Measurements from ENCODE around the gene LDLRAD1.
"Not testable (repeated sequence)": the region's sequence is repeated elsewhere in the genome, so short reads cannot be mapped to it uniquely, and the experiment has no call there.

The LDLRAD1 gene

DNA sequence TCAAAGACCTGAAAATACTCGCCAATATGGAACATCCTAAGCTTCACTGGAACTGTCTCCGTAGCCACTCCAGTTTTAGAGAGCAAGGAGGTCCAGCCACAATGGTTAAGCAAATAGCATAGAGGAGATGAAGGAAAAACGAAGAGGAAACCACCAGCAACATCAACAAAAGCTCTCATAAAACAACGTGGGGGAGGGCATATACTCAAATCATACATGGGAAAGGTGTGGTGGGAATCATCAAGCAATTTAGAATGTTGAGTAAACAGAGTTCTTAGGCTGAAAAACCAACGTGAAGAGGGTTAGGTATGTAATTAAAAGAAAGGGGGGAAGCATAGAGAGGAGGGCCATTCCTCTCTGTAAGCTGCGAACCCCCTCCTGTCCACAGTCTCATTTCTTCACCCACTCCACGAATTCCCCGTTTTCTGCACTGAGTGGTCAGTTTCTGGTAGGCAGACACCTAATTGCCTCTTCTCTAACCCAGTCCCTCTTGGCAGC lies 34.0 kb upstream of the LDLRAD1 start:
- H3K4me3 ChIP-seq (ENCODE audit: low read length), result peak overlapping the region; percentile 99
- no peak for DNase-seq (ENCODE audit: low read depth)
- TF ChIP-seq, protein P1, sequence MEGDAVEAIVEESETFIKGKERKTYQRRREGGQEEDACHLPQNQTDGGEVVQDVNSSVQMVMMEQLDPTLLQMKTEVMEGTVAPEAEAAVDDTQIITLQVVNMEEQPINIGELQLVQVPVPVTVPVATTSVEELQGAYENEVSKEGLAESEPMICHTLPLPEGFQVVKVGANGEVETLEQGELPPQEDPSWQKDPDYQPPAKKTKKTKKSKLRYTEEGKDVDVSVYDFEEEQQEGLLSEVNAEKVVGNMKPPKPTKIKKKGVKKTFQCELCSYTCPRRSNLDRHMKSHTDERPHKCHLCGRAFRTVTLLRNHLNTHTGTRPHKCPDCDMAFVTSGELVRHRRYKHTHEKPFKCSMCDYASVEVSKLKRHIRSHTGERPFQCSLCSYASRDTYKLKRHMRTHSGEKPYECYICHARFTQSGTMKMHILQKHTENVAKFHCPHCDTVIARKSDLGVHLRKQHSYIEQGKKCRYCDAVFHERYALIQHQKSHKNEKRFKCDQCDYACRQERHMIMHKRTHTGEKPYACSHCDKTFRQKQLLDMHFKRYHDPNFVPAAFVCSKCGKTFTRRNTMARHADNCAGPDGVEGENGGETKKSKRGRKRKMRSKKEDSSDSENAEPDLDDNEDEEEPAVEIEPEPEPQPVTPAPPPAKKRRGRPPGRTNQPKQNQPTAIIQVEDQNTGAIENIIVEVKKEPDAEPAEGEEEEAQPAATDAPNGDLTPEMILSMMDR (conservative IDR thresholded peaks at IDR 0.05; ENCODE audit: low read depth, low read length), result no peak

DNA sequence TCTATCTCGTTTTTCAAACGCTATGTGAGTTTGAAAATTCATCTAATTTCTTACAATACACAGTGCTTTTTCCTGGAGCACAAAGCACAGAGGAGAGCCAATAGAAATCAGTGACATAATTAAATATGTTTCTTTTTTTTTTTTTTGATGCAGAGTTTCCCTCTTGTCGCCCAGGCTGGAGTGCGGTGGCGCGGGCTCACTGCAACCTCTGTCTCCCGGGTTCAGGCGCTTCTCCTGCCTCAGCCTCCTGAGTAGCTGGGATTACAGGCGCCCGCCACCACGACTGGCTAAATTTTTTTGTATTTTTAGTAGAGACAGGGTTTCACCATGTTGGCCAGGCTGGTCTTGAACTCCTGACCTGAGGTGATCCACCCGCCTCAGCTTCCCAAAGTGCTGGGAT lies 32.4 kb upstream of the LDLRAD1 start:
- DNase-seq (ENCODE audit: low read depth), result not testable (repeated sequence)

DNA sequence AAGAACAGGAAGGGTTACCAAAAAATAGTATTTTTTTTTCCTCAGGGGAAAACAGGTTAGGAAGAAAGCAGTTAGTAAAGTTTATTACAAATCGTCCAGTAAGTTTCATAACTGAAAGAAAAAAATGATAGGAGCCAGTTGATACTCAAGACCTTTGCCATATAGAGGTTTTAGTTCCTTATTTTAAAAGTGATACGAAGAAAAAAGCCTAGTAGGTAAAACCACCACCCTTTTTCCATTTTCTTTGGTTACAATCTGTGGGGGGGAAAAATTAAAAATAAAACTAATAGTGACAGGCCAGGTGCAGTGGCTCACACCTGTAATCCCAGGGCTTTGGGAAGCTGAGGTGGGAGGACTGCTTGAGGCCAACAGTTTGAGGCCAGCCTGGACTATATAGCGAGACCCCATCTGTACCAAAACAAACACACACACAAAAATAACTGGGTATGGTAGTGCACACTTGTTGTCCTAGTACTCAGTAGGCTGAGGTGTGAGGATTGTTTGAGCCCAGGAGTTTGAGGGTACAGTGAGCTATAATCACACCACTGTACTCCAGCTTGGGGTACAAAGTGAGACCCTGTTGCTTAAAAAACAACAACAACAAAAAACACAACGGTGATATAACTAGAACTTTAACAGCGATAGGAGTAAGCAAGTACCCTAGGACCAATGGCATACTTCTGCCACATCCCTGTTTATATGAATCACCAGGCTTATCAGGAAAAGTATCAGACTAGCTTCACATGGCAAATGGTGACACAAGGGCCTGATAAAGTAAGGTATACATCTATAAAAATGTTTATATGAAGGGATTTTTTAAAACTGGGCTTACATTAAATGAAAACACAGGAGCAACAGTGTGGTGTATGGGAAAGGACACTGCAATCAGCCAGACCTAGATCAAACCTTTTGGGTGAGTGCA lies 29.7 kb upstream of the LDLRAD1 start:
- no peak for DNase-seq (ENCODE audit: low read depth)
- no peak overlapping the region for H3K4me3 ChIP-seq (ENCODE audit: low read length)
- TF ChIP-seq, protein P1 (conservative IDR thresholded peaks at IDR 0.05; ENCODE audit: low read depth, low read length), result no peak

More for the DNA sequence above, 32.4 kb upstream of the LDLRAD1 start:
- H3K4me3 ChIP-seq (ENCODE audit: low read length), result not testable (repeated sequence)

DNA sequence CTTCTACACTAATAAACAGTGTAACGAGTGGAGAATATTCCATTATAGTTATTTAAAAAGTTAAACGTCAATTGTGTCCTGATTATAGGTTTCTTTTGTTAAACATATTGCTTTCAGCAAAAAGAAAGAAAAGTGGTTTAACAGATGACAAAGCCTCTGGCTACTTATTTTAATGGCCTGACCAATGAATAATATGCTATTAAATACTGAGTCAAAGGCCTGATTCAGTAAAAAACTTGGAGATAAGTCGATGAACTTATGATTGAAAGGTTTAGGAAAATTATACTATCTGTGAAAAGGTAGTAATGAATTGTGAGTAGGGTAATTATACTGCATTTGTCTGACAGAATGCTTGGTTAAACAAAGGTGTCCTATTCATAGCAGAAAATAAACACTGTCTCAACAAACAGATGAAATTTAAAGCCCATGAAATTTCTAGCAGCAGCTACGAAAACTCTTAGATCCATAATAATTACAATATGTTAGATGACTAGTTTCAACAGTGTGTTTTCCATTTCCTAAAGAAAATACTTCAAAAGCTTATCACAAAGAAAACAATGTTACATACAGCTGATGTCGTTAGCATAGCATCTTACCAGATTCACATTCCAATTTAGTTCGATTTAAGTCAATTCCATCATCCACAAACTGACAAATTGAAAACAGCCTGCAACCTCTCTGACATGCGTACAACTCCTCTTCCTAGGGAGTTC lies 28.8 kb upstream of the LDLRAD1 start:
- DNase-seq (ENCODE audit: low read depth), result no peak
- no peak overlapping the region for H3K4me3 ChIP-seq (ENCODE audit: low read length)
- TF ChIP-seq, protein P1 (conservative IDR thresholded peaks at IDR 0.05; ENCODE audit: low read depth, low read length), result no peak

DNA sequence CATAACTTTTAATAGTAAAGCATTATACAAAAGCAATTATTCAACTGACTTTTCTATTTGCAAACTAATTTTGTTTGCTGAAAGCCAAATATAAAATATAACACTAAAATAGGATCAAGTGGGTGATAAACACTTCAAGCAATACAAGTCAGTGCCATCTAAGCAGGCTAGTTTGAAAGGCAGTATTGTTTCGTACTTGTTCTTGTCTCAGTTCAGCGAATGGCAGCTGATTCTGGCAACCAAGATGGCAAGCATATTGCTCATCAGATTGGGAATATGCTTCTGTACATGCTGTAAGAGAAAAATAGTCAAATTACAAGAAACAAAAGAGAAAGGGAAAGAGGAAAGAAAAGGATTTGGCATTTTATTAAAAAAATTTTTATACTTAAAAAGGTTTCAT lies 27.5 kb upstream of the LDLRAD1 start:
- H3K4me3 ChIP-seq (ENCODE audit: low read length), result no peak overlapping the region
- no peak for DNase-seq (ENCODE audit: low read depth)
- TF ChIP-seq, protein P1 (conservative IDR thresholded peaks at IDR 0.05; ENCODE audit: low read depth, low read length), result no peak

DNA sequence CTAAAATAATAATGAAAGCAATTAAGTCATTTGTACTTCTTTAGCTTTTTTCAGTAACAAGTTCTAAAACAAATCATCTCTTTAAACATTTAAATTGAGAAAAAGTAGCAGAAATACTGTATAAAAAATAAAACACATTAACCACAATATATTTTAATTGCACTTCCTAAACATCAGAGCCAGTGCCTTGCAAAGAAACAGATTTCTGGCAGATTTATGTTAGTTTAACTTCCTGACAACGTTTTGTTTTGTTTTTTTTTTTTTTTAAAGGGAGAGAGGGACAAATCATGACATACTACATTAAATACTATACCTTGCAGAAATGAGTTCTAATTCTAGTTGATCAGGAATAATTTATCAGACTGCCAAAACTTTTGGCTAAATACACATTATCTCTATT lies 23.8 kb upstream of the LDLRAD1 start:
- H3K4me3 ChIP-seq (ENCODE audit: low read length), result no peak overlapping the region
- TF ChIP-seq, protein P1 (conservative IDR thresholded peaks at IDR 0.05; ENCODE audit: low read depth, low read length), result no peak
- no peak for DNase-seq (ENCODE audit: low read depth)

DNA sequence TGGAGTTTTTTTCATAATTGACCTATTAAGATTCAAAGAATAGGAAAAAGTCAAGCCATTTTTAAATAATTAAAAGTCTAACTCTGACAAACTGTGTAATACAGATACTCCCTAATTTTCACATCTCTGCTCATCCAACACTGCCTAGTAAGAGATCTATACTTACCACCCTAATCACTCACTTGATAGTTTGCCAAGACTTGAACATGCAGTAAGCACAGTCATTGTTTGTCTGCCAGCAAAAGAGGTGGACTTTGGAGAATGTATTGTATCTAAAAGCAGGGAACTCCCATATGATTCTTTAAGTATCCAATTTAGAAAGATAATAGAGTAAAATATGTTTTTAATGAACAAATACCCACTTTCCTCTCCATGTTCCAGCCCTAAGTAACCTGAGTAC lies 19.5 kb upstream of the LDLRAD1 start:
- TF ChIP-seq, protein P1 (conservative IDR thresholded peaks at IDR 0.05; ENCODE audit: low read depth, low read length), result no peak
- DNase-seq (ENCODE audit: low read depth), result no peak
- no peak overlapping the region for H3K4me3 ChIP-seq (ENCODE audit: low read length)

Measured in retinal pigment epithelial cell (primary cell).